Vagina (tissue), 2 donors: ENCODE measurements around the gene DCTN5.

ENCODE experiments used
- POLR2A ChIP-seq, 2 donors: fragments of 450-650 bp; IDR thresholded peaks; one replicate each; pipeline ENCODE4 v1.6.1; 2017; ENCODE audit warnings: antibody characterized with exemption in 2 of 2, mild to moderate bottlenecking in 2 of 2, moderate library complexity in 2 of 2
- TF ChIP-seq, protein P1 (sequence below), 3 experiments: fragments of 450-650 bp in 2 of 3; fragments of 200-600 bp in 1 of 3; sonication (generic) in 1 of 3; IDR thresholded peaks; one replicate each; pipeline ENCODE4 v1.5.1; 2017 to 2019; ENCODE audit warnings: antibody characterized with exemption in 3 of 3, mild to moderate bottlenecking in 2 of 3, moderate library complexity in 2 of 3

DNA sequence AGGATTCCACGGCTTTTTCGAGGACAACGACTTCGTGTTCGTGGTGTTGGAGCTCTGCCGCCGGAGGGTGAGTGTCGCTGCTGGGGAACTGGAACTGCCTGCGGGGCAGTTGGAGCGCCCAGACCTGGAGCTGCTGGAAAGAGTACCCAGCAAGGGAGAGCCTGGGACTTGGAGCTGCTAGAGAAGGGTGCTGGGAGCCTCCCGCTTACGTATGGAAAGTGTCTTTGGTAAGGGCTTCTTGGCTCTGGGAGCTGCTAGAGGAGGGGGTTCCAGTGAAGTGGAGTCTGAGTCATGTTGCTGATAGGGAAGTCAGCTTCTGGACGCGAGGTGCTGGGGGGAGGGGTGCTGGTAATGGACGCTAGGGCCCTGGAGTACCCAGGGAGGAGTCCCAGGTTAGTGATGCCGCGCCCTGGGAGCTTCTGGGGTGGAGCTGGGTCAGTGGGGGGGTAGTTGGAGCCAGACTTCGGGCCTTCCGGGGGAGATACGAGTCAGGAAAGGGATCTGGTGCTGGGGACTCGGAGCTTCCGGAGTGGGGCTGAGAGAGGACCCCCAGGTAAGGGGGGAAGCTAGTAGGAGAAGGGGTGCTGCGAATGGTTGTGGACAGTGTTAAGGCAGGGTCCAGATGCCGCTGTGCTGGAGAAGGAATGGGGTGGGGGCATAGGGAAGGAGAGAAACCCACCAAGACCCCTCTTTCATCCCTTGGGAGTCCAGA lies 38.2 kb downstream of the DCTN5 start:
- TF ChIP-seq, protein P1, sequence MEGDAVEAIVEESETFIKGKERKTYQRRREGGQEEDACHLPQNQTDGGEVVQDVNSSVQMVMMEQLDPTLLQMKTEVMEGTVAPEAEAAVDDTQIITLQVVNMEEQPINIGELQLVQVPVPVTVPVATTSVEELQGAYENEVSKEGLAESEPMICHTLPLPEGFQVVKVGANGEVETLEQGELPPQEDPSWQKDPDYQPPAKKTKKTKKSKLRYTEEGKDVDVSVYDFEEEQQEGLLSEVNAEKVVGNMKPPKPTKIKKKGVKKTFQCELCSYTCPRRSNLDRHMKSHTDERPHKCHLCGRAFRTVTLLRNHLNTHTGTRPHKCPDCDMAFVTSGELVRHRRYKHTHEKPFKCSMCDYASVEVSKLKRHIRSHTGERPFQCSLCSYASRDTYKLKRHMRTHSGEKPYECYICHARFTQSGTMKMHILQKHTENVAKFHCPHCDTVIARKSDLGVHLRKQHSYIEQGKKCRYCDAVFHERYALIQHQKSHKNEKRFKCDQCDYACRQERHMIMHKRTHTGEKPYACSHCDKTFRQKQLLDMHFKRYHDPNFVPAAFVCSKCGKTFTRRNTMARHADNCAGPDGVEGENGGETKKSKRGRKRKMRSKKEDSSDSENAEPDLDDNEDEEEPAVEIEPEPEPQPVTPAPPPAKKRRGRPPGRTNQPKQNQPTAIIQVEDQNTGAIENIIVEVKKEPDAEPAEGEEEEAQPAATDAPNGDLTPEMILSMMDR (IDR thresholded peaks at IDR 0.05), result no peak
- no peak for TF ChIP-seq POLR2A (IDR thresholded peaks at IDR 0.05)
